ENCODE measurements around the gene PLD5.
A peak's percentile ranks its signal among the peaks of the same experiment; 100 is the strongest.

Gene PLD5

GRCh38 chr1:242530761-242531160 is 6.3 kb upstream of the PLD5 start:
- no peaks in the 10 kb centered on the region for H3K9me2 ChIP-seq (replicated peaks; ENCODE audit: insufficient read depth, low read length)
- no peaks in the 10 kb centered on the region for H3K9me3 ChIP-seq (replicated peaks; ENCODE audit: insufficient read depth, low read length)
- no peak for DNase-seq
- H3F3A ChIP-seq (ENCODE audit: insufficient read depth, low read length), result no peaks in the 10 kb centered on the region
- H3K36me3 ChIP-seq (replicated peaks; ENCODE audit: insufficient read depth, low read length), result no peaks in the 10 kb centered on the region
- no peak overlapping the region for H3K4me2 ChIP-seq (ENCODE audit: low read depth, low read length)
- H2AFZ ChIP-seq (ENCODE audit: low read length), result no peak overlapping the region
- no peak for TF ChIP-seq EZH2 (optimal IDR thresholded peaks at IDR 0.05; ENCODE audit: low read depth, low read length)
- TF ChIP-seq CTCF (IDR thresholded peaks at IDR 0.05; ENCODE audit: low read length), result no peak
- no peak for TF ChIP-seq EZH2phosphoT487 (IDR thresholded peaks at IDR 0.05; ENCODE audit: low read length)
- no peak overlapping the region for H3K27ac ChIP-seq (ENCODE audit: low read length)
- no peak overlapping the region for H3K4me3 ChIP-seq (ENCODE audit: low read length)
- H4K20me1 ChIP-seq (ENCODE audit: insufficient read depth, low read length), result no peaks in the 10 kb centered on the region
- H3K27me3 ChIP-seq (replicated peaks; ENCODE audit: insufficient read depth, low read length), result no peaks in the 10 kb centered on the region
- H3K9ac ChIP-seq (ENCODE audit: low read length), result no peak overlapping the region
- H3K79me2 ChIP-seq (ENCODE audit: low read length), result no peaks in the 10 kb centered on the region
- H3K4me1 ChIP-seq (ENCODE audit: low read length), result peaks cover 3% of the 10 kb centered on the region; the same call in 1 of the 2 replicates

- H3K9me3 ChIP-seq (replicated peaks; ENCODE audit: insufficient read depth, low read length), result no peaks in the 10 kb centered on the region
- no peak overlapping the region for H3K27ac ChIP-seq (ENCODE audit: low read length)
- no peaks in the 10 kb centered on the region for H3K79me2 ChIP-seq (ENCODE audit: low read length)
- TF ChIP-seq EZH2phosphoT487 (IDR thresholded peaks at IDR 0.05; ENCODE audit: low read length), result no peak
- no peak for TF ChIP-seq CTCF (IDR thresholded peaks at IDR 0.05; ENCODE audit: low read length)
- no peak for TF ChIP-seq EZH2 (optimal IDR thresholded peaks at IDR 0.05; ENCODE audit: low read depth, low read length)
- no peaks in the 10 kb centered on the region for H3K36me3 ChIP-seq (replicated peaks; ENCODE audit: insufficient read depth, low read length)
- no peaks in the 10 kb centered on the region for H4K20me1 ChIP-seq (ENCODE audit: insufficient read depth, low read length)
- no peak overlapping the region for H3K9ac ChIP-seq (ENCODE audit: low read length)
- H3K27me3 ChIP-seq (replicated peaks; ENCODE audit: insufficient read depth, low read length), result no peaks in the 10 kb centered on the region
- H2AFZ ChIP-seq (ENCODE audit: low read length), result no peak overlapping the region
- H3K4me1 ChIP-seq (ENCODE audit: low read length), result peaks cover 2% of the 10 kb centered on the region; the same call in 1 of the 2 replicates
- H3K9me2 ChIP-seq (replicated peaks; ENCODE audit: insufficient read depth, low read length), result no peaks in the 10 kb centered on the region
- no peak overlapping the region for H3K4me2 ChIP-seq (ENCODE audit: low read depth, low read length)
- no peak overlapping the region for H3K4me3 ChIP-seq (ENCODE audit: low read length)
- H3F3A ChIP-seq (ENCODE audit: insufficient read depth, low read length), result no peaks in the 10 kb centered on the region
- DNase-seq, result no peak
These were observed 1.3 kb upstream of the PLD5 start for GRCh38 chr1:242525769-242526168.

- no peak overlapping the region for H3K27ac ChIP-seq (ENCODE audit: low read length)
- H3K27me3 ChIP-seq (replicated peaks; ENCODE audit: insufficient read depth, low read length), result no peaks in the 10 kb centered on the region
- H3K79me2 ChIP-seq (ENCODE audit: low read length), result no peaks in the 10 kb centered on the region
- H3K9me2 ChIP-seq (replicated peaks; ENCODE audit: insufficient read depth, low read length), result no peaks in the 10 kb centered on the region
- peak overlapping the region; percentile 94 for H3K4me2 ChIP-seq (ENCODE audit: low read depth, low read length)
- peak overlapping the region; percentile 68 for H3K4me3 ChIP-seq (ENCODE audit: low read length)
- no peak for DNase-seq
- H3F3A ChIP-seq (ENCODE audit: insufficient read depth, low read length), result no peaks in the 10 kb centered on the region
- TF ChIP-seq EZH2phosphoT487 (IDR thresholded peaks at IDR 0.05; ENCODE audit: low read length) (no peak), CTCF (IDR thresholded peaks at IDR 0.05; ENCODE audit: low read length) (no peak), EZH2 (optimal IDR thresholded peaks at IDR 0.05; ENCODE audit: low read depth, low read length) (no peak)
- no peaks in the 10 kb centered on the region for H3K4me1 ChIP-seq (ENCODE audit: low read length)
- peak overlapping the region; percentile 94 for H2AFZ ChIP-seq (ENCODE audit: low read length)
- H3K9me3 ChIP-seq (replicated peaks; ENCODE audit: insufficient read depth, low read length), result no peaks in the 10 kb centered on the region
- no peaks in the 10 kb centered on the region for H4K20me1 ChIP-seq (ENCODE audit: insufficient read depth, low read length)
- H3K36me3 ChIP-seq (replicated peaks; ENCODE audit: insufficient read depth, low read length), result no peaks in the 10 kb centered on the region
- H3K9ac ChIP-seq (ENCODE audit: low read length), result no peak overlapping the region
These were observed 844 bp upstream of the PLD5 start for GRCh38 chr1:242525360-242525722.

All from MM.1S (cell line).